Dermis blood vessel endothelial cell (primary cell): Measurements from ENCODE around the gene NOG. TPM values are rescaled to one million over a fixed set of nuclear protein-coding genes. Genes with fewer than 3 reads are reported as not detected.

ENCODE experiments used
- DNase-seq: peaks from one replicate; pipeline ENCODE4 v3.0.0; 2010
- total RNA-seq: library from RNA; depleted of rRNA; stranded (reverse); fragments of >200 nt; gene quantifications from 2 replicates; pipeline ENCODE4 v1.2.3, GENCODE V29; 2014

NOG gene
- 0.23 and 1.2 TPM in 2 replicates for total RNA-seq

DNA sequence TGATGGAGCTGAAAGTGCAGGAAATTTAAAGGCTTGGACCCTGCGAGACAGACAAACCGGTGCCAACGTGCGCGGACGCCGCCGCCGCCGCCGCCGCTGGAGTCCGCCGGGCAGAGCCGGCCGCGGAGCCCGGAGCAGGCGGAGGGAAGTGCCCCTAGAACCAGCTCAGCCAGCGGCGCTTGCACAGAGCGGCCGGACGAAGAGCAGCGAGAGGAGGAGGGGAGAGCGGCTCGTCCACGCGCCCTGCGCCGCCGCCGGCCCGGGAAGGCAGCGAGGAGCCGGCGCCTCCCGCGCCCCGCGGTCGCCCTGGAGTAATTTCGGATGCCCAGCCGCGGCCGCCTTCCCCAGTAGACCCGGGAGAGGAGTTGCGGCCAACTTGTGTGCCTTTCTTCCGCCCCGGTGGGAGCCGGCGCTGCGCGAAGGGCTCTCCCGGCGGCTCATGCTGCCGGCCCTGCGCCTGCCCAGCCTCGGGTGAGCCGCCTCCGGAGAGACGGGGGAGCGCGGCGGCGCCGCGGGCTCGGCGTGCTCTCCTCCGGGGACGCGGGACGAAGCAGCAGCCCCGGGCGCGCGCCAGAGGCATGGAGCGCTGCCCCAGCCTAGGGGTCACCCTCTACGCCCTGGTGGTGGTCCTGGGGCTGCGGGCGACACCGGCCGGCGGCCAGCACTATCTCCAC, at the start of gene NOG:
TSS of gene NOG (plus strand) at position 54 of the 674 bp plus-strand sequence. CDS start at position 579, 525 bp downstream.
- peak; percentile 74 for DNase-seq

DNA sequence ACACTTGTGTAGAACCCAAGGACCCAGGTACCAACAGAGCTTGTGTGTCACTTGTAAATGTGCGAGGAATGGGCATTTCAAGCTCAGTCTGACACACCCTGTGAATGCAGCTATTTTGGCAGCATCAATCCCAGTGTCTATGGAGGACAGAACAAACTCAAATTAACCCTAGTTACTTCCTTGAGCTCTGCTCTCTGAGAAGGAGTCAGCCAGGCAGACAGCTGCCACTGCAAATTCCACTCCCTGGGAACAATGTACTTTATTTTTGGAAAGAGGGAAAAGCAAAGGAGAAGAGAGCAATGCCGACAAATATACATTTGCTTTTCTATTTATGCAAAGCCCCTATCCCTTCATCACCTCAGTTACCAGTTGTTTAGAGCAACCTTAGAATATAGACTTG, 48.4 kb upstream of the NOG start:
- DNase-seq: no peak

DNA sequence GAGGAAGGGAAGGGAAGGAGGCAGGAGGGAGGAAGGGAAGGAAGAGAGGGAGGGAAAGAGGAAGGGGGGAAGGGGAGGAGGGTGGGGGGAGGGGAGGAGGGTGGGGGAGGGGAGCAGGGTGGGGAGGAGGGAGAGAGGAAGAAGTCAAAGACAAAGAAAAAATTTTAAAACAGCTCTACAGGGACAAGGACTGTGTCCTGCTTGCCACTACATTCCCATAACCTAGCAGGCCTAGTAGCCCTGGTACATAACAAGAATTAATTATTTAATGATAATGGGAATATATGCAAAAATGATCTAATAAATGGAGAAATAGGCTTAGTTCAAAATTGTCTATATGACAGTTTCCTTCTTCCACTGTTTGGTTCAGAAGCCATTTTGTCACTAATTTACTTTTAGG, 47.6 kb upstream of the NOG start:
- DNase-seq: no peak

DNA sequence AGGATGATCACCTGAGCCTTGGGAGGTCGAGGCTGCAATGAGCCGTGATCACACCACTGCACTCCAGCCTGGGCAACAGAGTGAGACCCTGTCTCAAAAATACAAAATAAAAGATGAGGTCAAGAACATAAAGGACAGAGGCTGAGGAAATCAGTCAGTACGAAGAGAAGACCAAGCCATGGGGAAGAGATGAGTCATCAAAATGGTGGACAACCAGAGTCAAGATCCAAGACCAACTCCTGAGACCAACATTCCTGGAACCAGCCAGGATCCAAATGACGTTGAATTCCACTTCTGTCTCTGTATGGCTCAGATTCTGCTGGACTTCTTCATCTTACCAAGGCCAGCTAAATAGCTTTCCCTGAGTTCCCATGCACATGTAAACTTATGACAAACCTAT, 44.8 kb upstream of the NOG start:
- DNase-seq: no peak

DNA sequence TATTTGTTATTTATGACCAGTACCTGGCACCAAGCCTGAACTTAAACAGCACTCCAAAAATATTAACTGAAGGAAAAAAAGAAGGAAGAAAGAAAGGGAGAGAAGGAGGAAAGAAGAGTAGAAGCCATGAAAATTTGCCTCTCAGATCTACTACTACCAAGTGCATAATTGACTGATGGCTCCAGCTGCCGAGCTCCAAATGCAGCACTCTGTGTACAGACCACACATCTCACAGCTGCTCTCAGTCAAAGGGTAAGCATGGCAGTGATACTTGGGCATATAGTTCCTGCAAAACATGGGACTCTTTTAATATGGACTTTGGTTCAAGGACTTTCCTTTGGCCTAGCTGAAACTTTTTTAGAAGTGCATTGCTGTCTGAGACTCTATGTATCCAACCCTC, 44.0 kb upstream of the NOG start:
- no peak for DNase-seq

DNA sequence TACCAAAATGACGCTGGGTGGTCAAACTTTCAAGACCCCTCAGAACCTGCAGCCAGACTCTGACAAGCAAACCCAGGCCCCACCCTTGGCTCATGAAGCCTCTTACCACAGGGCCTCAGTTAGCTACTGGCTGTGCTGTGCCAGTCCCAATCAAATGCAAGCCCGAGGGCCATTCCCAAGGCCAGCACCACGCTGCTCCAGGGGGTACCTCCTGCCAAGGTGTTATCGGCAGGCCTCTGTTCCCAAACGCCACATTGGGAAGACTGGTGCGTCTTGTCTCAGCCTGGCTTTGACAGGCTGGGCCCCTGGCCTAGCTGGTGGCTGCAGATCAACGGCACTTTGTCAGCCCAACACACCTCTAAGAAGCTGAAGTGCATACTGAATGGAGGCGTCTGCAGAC, 35.8 kb upstream of the NOG start:
- DNase-seq: no peak

DNA sequence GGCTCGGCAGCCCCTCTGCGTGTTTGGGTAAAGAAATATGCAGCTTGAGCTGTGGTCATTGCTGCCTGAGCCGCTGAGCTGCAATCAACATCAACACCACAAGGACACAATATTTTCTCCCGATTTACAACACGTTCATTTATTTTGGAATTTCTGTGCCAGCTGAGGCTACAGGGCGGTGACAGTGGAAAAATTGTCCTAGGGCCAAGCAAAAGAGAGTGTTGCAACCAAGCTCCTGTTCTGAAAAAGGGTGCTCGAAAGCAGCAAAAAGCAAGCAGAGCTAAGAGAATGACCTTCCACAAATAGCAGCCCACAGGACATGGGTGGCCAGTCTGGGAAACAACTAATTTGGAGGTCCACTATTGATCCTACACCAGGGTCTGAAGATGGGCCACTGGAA, 35.4 kb upstream of the NOG start:
- no peak for DNase-seq

DNA sequence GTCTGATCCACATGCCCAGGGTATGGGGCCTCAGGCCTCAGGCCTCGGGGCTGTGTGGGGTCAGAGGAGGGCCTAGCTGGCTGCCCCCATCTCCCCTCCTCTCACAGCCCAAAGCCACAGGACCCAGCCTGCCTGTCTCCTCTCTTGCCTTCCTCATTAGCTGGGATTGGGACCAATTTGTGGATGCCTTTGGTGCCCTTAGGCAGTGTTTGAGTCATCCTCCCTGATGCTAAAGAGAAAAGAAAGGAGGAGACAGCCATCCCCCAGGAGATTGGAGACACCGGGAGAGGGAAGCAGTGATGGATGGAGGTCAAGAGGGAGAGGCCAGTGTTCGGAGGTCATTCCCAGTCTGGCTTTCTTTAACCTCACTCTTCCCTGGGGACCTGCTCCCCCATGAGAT, 23.3 kb upstream of the NOG start:
- DNase-seq: no peak

DNA sequence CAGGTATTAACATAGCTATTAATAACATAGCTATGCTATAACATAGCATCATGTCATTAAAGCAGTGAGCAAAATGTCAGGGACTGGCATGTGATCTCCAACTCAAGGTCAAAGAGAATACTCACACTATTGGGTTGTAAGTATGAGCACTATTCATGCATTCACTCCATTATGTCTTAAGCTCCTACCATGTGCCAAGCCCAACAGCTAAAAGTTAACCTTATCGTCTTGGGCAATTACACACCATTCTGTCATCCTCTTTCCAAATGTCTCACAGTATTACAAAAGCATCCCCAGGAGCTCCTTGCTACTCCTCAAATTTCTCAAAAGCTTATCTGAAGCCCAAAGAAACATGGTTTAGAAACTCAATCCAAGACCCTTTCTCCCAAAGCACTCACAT, 22.0 kb upstream of the NOG start:
- no peak for DNase-seq

DNA sequence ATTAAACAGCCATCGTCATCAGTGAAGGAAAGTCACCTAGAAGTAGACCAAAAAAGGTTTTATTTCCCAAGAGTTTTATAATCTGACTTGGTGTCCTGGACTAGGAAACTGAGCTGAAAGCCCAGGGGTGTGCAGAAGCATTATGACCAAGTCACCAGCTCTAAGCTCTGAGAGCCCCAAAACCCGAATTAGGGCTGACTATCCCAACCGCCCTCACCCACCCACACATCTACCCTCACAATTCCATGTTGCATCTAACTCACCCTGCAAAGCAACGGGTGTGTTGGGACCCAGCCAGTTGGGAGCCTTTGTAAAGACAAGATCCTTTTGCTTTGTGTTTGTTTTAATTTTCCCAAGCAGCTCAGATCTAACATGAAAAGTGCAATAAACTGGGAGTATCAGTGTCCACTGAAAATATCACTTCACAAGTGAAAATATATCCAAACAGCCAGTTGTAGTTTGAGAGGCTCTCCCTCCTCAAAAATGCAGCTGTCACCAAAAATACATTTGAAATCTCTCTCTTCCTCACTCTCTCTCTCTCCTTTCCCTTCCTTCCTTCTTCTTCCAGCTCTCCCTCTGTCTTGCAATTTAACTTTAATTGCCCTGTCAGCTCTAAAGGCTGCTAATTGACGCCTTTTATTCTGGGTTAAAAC, 16.2 kb upstream of the NOG start:
- DNase-seq: no peak

DNA sequence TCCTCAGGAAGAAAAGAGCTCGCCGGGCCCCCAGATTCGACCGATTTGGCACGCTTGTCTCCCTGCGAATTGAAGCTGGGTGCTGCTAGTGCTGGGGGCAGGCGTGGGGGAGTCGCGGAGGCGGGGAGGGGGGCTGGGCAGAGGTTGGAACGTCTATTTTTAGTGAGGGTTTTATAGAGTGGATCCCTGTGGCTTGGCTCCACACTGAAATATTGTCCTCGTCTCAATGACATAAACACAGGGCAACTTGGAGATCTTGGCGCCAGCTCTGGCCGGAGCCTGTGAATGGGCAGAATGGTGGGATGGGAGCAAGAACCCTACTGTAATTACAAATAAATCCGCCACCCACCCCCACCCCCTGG, 15.7 kb upstream of the NOG start:
- DNase-seq: no peak

DNA sequence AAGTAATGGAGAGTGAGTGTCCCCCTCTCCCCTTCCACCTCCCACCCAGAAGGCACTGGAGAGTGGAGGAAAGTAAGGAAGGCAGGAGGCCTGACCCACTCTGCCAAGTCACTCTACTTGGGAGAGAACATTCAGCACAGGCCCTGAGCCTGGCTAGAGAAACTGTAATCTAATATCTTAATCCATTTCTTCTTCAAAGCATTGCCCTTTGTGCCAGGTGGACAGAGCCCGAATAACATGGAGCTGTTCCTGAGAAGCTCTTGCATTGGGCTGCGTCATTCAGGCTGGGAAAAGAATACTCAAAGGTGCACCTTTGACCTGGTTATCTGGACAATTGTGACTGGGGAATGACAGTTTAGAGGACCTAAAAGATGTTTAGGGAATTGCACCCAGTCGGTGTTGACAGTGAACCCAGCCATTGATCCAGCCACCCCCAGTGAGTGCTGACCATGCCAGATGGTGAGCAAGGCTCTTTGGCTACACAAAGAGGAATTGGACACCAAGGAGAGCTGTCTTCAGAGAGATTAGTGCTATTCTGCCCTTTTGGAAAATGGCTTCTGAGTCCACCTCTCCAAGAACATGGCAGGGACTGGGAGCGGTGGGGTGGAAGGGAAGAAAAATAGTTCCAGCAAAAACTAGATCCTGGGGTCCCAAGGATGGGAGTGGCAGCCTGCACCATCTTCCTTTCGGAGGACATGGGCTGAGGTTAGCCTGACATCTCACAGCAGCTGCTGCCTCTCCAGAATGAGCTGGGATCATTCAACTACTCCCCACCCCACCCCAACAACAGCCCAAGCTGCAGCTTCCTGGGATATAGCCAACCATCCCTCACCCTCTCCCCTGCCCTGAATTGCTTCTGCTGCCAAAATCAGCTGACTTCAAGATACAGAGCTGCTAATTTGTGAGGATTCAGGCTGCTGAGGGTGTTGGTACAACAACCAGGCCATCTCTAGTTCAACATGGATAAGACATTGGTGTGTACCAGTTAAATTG, 11.6 kb upstream of the NOG start:
- DNase-seq: no peak

DNA sequence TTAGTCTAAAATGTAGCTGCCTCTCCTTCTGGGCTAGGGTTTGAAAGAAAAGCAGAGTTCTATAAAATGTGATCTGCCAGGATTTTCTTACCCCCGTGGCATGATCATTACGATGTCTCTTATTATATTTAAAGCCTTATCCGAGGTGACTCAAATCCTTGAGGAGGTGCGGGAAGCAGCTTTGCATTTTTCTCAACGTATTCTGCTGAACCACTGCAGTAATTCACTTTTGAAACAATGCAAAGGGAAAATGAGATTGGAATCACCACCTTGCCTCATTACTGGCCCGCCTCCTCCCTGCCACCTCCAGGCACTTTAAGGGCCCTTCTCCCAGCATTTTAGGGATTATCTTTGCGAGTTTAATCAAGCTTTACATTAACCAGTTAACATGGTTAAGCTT, 9.7 kb upstream of the NOG start:
- DNase-seq: no peak

DNA sequence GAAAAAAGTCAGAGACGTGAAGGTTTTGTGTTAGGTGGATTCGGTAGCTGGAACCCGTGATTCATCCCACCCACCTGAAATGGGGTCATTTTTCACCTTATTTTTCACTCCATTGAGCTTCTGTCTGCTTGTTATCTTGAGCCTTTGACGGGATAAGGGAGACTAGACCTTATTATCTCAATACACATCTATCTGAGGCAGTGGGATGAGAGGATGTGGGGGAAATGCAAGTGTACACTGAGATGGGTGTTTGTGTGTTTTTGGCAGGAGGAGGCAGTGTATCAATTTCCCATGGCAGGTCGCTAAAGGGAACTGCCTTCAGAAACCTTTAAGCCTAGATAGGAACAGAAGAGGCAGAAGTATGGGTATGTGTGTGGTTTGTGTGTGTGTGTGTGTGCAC, 6.2 kb upstream of the NOG start:
- DNase-seq: no peak

DNA sequence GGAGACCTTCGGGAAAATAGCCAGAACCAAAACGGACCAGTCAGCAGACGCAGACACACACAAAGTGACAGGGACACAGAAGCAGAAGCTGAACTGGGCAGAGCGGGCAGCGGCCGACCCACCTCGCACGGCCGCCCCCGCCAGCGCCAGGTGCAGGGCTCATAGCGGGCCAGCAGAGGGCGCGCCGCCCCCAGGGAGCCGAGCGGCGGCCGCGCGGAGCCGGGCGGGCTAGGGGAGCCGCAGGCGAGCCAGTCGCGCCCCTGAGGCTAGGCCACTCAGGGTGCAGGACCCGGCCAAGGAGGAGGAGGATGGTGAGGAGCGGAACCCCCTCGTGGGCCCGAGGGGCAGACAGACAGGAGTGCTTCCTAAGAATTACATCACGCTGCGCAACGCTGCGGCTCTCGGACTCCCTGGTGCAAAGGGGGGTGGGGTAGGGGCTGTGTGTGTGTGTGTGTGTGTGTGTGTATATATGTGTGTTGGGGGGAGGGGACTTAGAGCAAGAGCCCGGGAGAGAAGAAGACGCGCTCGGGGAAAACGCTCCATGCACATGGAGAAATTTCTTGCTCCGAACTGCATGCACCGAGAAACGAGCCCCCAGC, 913 bp upstream of the NOG start:
- DNase-seq: peak; percentile 71

DNA sequence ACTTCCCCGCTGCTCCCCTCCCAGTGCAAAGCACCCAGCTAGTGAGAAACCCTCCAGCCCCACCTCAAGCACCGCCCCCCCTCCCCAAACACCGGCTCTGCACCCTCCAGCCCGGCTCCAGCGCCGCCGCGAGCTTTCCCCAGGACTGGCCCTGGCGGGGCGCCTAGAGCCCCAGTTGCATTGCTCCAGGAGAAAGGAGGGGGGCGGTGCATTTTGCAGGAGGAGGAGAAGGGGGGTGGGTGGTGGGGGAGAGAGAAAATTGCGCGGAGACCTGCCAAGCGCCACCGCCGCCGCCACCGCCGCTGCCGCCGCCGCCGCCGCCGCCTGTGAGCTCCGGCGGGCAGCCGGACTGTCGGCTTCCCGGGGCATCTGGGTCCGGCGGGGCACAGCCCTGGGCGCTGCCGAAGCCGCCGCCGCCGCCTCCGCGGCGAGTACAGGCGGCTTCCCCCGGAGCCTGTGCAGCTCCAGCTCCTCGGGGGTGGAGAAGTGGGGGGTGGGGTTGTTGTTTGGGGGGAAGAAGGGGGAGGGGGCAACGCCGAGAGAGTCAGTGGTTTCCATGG, 333 bp upstream of the NOG start:
- DNase-seq: peak; percentile 60

DNA sequence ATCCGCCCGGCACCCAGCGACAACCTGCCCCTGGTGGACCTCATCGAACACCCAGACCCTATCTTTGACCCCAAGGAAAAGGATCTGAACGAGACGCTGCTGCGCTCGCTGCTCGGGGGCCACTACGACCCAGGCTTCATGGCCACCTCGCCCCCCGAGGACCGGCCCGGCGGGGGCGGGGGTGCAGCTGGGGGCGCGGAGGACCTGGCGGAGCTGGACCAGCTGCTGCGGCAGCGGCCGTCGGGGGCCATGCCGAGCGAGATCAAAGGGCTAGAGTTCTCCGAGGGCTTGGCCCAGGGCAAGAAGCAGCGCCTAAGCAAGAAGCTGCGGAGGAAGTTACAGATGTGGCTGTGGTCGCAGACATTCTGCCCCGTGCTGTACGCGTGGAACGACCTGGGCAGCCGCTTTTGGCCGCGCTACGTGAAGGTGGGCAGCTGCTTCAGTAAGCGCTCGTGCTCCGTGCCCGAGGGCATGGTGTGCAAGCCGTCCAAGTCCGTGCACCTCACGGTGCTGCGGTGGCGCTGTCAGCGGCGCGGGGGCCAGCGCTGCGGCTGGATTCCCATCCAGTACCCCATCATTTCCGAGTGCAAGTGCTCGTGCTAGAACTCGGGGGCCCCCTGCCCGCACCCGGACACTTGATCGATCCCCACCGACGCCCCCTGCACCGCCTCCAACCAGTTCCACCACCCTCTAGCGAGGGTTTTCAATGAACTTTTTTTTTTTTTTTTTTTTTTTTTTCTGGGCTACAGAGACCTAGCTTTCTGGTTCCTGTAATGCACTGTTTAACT, 1.0 kb downstream of the NOG start:
- peak; percentile 40 for DNase-seq

DNA sequence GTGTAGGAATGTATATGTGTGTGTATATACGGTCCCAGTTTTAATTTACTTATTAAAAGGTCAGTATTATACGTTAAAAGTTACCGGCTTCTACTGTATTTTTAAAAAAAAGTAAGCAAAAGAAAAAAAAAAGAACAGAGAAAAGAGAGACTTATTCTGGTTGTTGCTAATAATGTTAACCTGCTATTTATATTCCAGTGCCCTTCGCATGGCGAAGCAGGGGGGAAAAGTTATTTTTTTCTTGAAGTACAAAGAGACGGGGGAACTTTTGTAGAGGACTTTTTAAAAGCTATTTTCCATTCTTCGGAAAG, 1.6 kb downstream of the NOG start:
- no peak for DNase-seq

DNA sequence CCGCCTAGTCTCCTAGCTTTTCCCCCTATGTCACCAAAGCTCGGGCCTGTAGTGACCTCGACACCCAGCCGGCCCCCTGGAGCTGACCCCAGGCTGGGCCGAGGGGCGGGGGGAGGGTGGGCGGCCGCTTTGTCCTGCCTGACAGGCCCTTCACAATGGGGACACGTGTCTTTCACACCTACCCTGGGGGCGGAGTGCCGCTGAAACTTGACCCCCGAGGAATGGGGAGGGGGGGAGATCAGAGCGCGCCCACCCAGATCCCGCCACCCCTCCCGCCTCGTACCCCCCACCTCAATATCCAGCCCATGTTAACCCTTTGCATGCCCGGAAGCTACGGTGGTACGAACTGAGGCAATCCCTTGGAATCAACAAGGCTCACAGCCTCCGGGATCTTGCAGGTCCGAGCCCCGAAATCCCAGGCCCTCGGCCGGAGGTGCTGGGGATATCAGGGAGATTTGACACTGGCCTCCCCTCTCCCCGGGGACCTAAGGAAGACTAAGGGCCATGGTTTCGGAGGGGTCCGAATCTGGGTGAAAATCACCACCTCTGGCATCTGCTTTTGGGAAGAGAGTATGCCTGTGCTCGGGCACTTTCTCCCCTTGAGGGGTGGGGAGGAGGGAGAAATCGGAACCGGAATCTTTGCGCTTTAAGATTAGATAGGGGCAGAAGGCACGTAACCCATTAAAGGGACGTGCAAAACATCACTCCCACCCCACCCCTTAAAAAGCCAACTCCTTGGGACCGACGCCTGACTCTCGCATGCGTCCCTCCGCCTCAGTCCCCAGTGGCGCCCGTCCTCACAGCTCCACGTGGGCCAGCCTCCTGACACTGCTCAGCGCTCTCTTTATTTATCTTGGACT, 2.6 kb downstream of the NOG start:
- DNase-seq: peak; percentile 21

DNA sequence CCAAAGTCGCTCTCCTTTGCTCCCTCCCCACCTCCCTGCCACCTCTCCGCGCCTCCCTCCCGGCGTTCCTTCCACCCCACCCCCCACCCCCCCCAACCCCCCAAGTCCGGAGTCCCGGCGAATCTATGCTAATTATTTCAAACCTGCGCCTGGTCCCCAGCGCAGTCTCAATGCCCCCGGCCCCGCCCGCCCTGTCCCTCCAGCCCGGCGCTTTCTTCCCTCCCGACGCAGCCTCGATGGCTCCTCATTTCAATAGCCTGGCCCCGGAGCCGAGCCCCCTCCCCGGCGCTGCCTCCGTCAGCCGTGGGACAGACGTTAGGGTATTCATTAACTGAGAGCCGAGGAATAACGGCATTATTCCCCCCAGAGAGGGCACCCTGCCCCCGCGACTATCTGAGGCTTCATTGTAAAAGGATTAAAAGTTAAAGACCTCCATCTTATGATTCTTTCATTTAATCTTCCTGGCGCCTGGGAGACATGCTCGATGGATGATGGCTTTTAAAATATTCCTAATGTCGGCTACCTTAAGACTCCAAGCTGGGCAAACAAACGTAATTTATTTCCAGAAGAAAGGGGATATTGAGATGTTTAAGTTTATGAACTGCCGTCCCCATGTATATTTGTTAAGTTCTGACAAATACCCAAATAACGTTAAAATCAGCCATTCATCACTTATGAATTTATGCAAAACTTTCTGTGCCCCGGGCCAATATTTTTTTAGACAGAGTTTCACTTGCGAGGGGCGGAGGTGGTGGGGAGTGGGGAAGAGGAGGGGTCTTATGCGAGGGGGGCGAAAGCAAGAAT, 3.4 kb downstream of the NOG start:
- DNase-seq: no peak
